Esophagus squamous epithelium (tissue), 5 donors: Measurements from ENCODE around the gene CDHR2. TPM values are rescaled to one million over a fixed set of nuclear protein-coding genes. Genes with fewer than 3 reads are reported as not detected.
A peak's percentile ranks its signal among the peaks of the same experiment; 100 is the strongest.

ENCODE experiments used
- DNase-seq: peaks from one replicate; lab custom pipeline; 2025; lab: John Stamatoyannopoulos, UW
- H3K27ac ChIP-seq, 4 donors: fragments of 200-600 bp; sonication (generic); one replicate each; pipeline ENCODE4 v1.5.1; 2016 to 2019; ENCODE audit warnings: mild to moderate bottlenecking in 1 of 4
- H3K27me3 ChIP-seq, 4 donors: fragments of 200-600 bp; sonication (generic); 1 replicate in 3 of 4; 2 replicates in 1 of 4; pipeline versions ENCODE4 v1.5.1 to v1.6.0; 2017 to 2021; ENCODE audit warnings: antibody characterized with exemption in 1 of 4
- H3K36me3 ChIP-seq, 3 donors: fragments of 200-600 bp; sonication (generic); one replicate each; pipeline ENCODE4 v1.5.1; 2016 to 2019
- H3K4me1 ChIP-seq, 3 donors: fragments of 200-600 bp; sonication (generic); one replicate each; pipeline ENCODE4 v1.5.1; 2017 to 2019
- H3K4me3 ChIP-seq, 4 donors: fragments of 200-600 bp; sonication (generic); 1 replicate in 3 of 4; 2 replicates in 1 of 4; pipeline ENCODE4 v1.5.1; 2016 to 2019; ENCODE audit warnings: mild to moderate bottlenecking in 2 of 4, moderate library complexity in 1 of 4
- H3K9me3 ChIP-seq, 3 donors: fragments of 200-600 bp; sonication (generic); one replicate each; pipeline ENCODE4 v1.5.1; 2016 to 2019
- CTCF ChIP-seq, 6 experiments: fragments of 450-650 bp in 4 of 6; fragments of 200-600 bp in 2 of 6; sonication (generic) in 2 of 6; IDR thresholded peaks; one replicate each; pipeline ENCODE4 v1.5.1; 2016 to 2019; ENCODE audit warnings: antibody characterized with exemption in 6 of 6, mild to moderate bottlenecking in 4 of 6, moderate library complexity in 4 of 6
- POLR2A ChIP-seq, 4 donors: fragments of 450-650 bp; IDR thresholded peaks; one replicate each; pipeline ENCODE4 v1.6.1; 2017; ENCODE audit warnings: antibody characterized with exemption in 4 of 4, mild to moderate bottlenecking in 4 of 4, moderate library complexity in 3 of 4
- WGBS, 2 donors: methylation state at CpG; one replicate each; pipeline ENCODE4 v1.1.5; 2018; 5-methylcytosine and 5-hydroxymethylcytosine counted together
- intact Hi-C: fragments of 100-400 bp; cut with DNase I; formaldehyde crosslinking; loops from one replicate; pipeline ENCODE4 v1.15.0; 2022
- total RNA-seq, 4 donors: library from RNA; depleted of rRNA; stranded (reverse); fragments of >200 nt; gene quantifications; one replicate each; pipeline ENCODE4 v1.1.0, GENCODE V29; 2016
- donor health status: DM: yes; HTN: yes; CAD: no.

Gene CDHR2
- total RNA-seq, 4 donors from 2014 or later = under 0.01 TPM; not detected in 3

GRCh38 chr5:176614805-176615478 is 65.8 kb downstream of the CDHR2 start:
- TF ChIP-seq POLR2A (IDR thresholded peaks at IDR 0.05) (no peak), CTCF (IDR thresholded peaks at IDR 0.05) (no peak)
- DNase-seq = no peak

GRCh38 chr5:176616511-176616910 is 67.4 kb downstream of the CDHR2 start:
- H3K4me1 ChIP-seq = peaks cover 7 to 27% (median 14%) of the 10 kb centered on the region in 3 donors
- peaks cover 11 to 90% (median 25%) of the 10 kb centered on the region in 4 donors for H3K27me3 ChIP-seq

More at GRCh38 chr5:176614805-176615478, 65.8 kb downstream of the CDHR2 start:
- peaks cover 13 to 21% (median 16%) of the 10 kb centered on the region in 3 donors for H3K4me1 ChIP-seq
- H3K27me3 ChIP-seq = peaks cover 9 to 84% (median 14%) of the 10 kb centered on the region in 4 donors
- no peaks in the 10 kb centered on the region for H3K36me3 ChIP-seq
- H3K4me3 ChIP-seq = no peak overlapping the region
- WGBS, 2 donors = 30 to 41% methylated on average over 5 to 7 of the region's 8 CpGs
- no peaks in the 10 kb centered on the region for H3K9me3 ChIP-seq
- no peak overlapping the region for H3K27ac ChIP-seq
- intact Hi-C loops = no loop called here

GRCh38 chr5:176618783-176619182 is 69.6 kb downstream of the CDHR2 start:
- peaks cover 7 to 27% (median 14%) of the 10 kb centered on the region in 3 donors for H3K4me1 ChIP-seq
- no peak overlapping the region for H3K27ac ChIP-seq
- H3K36me3 ChIP-seq = no peaks in the 10 kb centered on the region
- peaks cover 11 to 90% (median 25%) of the 10 kb centered on the region in 4 donors for H3K27me3 ChIP-seq
- H3K4me3 ChIP-seq = peak overlapping the region in 1 of 4 donors; percentile 34
- 29 to 60% methylated on average over 5 to 10 of the region's 19 CpGs for WGBS, 2 donors
- no peaks in the 10 kb centered on the region for H3K9me3 ChIP-seq
- DNase-seq = no peak
- intact Hi-C loops = no loop called here
- no peak for TF ChIP-seq CTCF (IDR thresholded peaks at IDR 0.05)
- no peak for TF ChIP-seq POLR2A (IDR thresholded peaks at IDR 0.05)

More at GRCh38 chr5:176616511-176616910, 67.4 kb downstream of the CDHR2 start:
- WGBS, 2 donors = 62 to 66% methylated on average over 7 of the region's 7 CpGs
- Histone ChIP-seq H3K27ac (no peak overlapping the region), H3K4me3 (no peak overlapping the region), H3K36me3 (no peaks in the 10 kb centered on the region), H3K9me3 (no peaks in the 10 kb centered on the region)
- no peak for TF ChIP-seq CTCF (IDR thresholded peaks at IDR 0.05)
- TF ChIP-seq POLR2A (IDR thresholded peaks at IDR 0.05) = no peak
- intact Hi-C loops = no loop called here
- no peak for DNase-seq

- no peak for DNase-seq
- peak overlapping the region in 1 of 4 donors; percentile 34 for H3K4me3 ChIP-seq
- H3K9me3 ChIP-seq = no peaks in the 10 kb centered on the region
- H3K27me3 ChIP-seq = peaks cover 11 to 93% (median 25%) of the 10 kb centered on the region in 4 donors
- H3K27ac ChIP-seq = no peak overlapping the region
- no CpG with 5 or more reads among the region's 31 CpGs for WGBS, 2 donors
- H3K36me3 ChIP-seq = no peaks in the 10 kb centered on the region
- H3K4me1 ChIP-seq = peaks cover 7 to 27% (median 14%) of the 10 kb centered on the region in 3 donors
- peak in 1 of 6 experiments; percentile 15 for TF ChIP-seq CTCF (IDR thresholded peaks at IDR 0.05)
- TF ChIP-seq POLR2A (IDR thresholded peaks at IDR 0.05) = no peak
- intact Hi-C loops = no loop called here
These were observed 70.0 kb downstream of the CDHR2 start for GRCh38 chr5:176619203-176619568.

GRCh38 chr5:176619569-176620332 is 70.6 kb downstream of the CDHR2 start:
- Histone ChIP-seq H3K4me1 (peaks cover 7 to 27% (median 14%) of the 10 kb centered on the region in 3 donors), H3K36me3 (no peaks in the 10 kb centered on the region), H3K27me3 (peaks cover 11 to 98% (median 25%) of the 10 kb centered on the region in 4 donors), H3K27ac (no peak overlapping the region), H3K4me3 (peak overlapping the region in 1 of 4 donors; percentile 34), H3K9me3 (no peaks in the 10 kb centered on the region)
- TF ChIP-seq CTCF (IDR thresholded peaks at IDR 0.05) (no peak), POLR2A (IDR thresholded peaks at IDR 0.05) (no peak)
- no peak for DNase-seq
- intact Hi-C loops = no loop called here
- 0% methylated on average over 1 to 4 of the region's 59 CpGs for WGBS, 2 donors
